Lower leg skin (tissue), 3 donors: Measurements from ENCODE around the gene SF3B2.

ENCODE experiments used
- CTCF ChIP-seq, 3 donors: fragments of 450-650 bp; IDR thresholded peaks; one replicate each; pipeline ENCODE4 v1.5.1; 2016; ENCODE audit warnings: antibody characterized with exemption in 3 of 3, mild to moderate bottlenecking in 3 of 3, moderate library complexity in 2 of 3
- POLR2A ChIP-seq, 2 donors: fragments of 450-650 bp; IDR thresholded peaks; one replicate each; pipeline ENCODE4 v1.6.1; 2016 to 2017; ENCODE audit warnings: antibody characterized with exemption in 2 of 2, mild to moderate bottlenecking in 1 of 2, moderate library complexity in 1 of 2

DNA sequence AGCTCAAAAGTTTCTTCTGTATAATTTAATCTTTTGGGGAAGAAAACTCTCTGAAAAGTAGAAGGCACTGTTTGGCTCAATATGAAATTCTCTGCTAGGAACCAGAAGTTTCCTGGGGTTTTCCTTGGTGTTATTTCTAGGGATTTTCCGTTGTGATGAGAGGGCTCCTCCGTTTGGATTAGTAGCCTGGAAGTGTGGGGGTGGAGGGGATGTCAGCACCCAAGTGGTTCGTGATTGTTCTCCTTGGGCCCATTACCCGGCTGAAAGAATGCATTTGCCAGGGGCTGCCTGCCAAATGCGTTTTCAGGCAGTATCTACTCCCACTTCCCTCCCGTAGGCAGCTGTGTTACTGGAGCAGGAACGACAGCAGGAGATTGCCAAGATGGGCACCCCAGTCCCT is 4.3 kb downstream of the SF3B2 start:
- no peak for TF ChIP-seq CTCF (IDR thresholded peaks at IDR 0.05)
- no peak for TF ChIP-seq POLR2A (IDR thresholded peaks at IDR 0.05)
